HCT116 (cell line): ENCODE data around the gene GALNT15. TPM values are rescaled to one million over a fixed set of nuclear protein-coding genes. Genes with fewer than 3 reads are reported as not detected.

ENCODE experiments used
- ATAC-seq: fragments of 200-7000 bp; cut with Tn5 transposase; 2 replicates; pipeline ENCODE4 v1.9.1; 2020; ENCODE audit warnings: mild to moderate bottlenecking, moderate library complexity
- BruUV-seq: library from RNA; stranded (reverse); fragments of 400-500 nt; replicated peaks from 2 replicates; lab custom pipeline; 2021; lab: Mats Ljungman, UMichigan
- CTCF ChIA-PET: fragments of 300-600 bp; sonication (Branson Sonifier 250); formaldehyde crosslinking; loops from one replicate; lab custom pipeline; 2021; ENCODE audit warnings: antibody characterized with exemption; lab: Charles Lee
- POLR2A ChIA-PET: fragments of 300-600, 350-600 bp; sonication (Branson Sonifier 250); formaldehyde crosslinking; loops from one replicate; lab custom pipeline; 2021; ENCODE audit warnings: antibody characterized with exemption; lab: Charles Lee
- RAD21 ChIA-PET, 2 experiments: fragments of 300-600 bp; sonication (Branson Sonifier 250); formaldehyde crosslinking; loops; one replicate each; lab custom pipeline; 2023; ENCODE audit warnings: low total read pairs in 2 of 2; ENCODE audit not compliant: uncharacterized antibody in 2 of 2, unreplicated experiment in 2 of 2, low non-redundant PET in 1 of 2; lab: Charles Lee
- DNase-seq: peaks from one replicate; pipeline ENCODE4 v3.0.0-alpha.2; 2010; ENCODE audit warnings: low read depth, low spot score
- H2AFZ ChIP-seq: fragments of 200-600 bp; shearing (Covaris generic), sonication (generic); 2 replicates; pipeline ENCODE4 v1.6.1; 2017; ENCODE audit warnings: low read depth, mixed run types, mixed read lengths, antibody characterized with exemption, low read length; ENCODE audit not compliant: poor library complexity, severe bottlenecking
- H3K27ac ChIP-seq: 2 replicates; pipeline ENCODE4 v1.5.1; 2012; ENCODE audit warnings: low read depth, low read length
- H3K27me3 ChIP-seq: fragments of 200-600 bp; sonication (generic); 2 replicates; pipeline ENCODE4 v1.6.1; 2016; ENCODE audit warnings: mixed run types, low read length, mixed read lengths; ENCODE audit not compliant: insufficient read depth
- H3K36me3 ChIP-seq, 2 experiments: fragments of 200-500 bp in 1 of 2; fragments of 200-600 bp in 1 of 2; sonication (Bioruptor generic) in 1 of 2; sonication (generic) in 1 of 2; 2 replicates each; pipeline versions ENCODE4 v1.5.1 to v1.6.1; 2014 to 2016; ENCODE audit warnings: low read length in 2 of 2, inconsistent platforms in 1 of 2, mixed read lengths in 1 of 2, mixed run types in 1 of 2; ENCODE audit not compliant: insufficient read depth in 2 of 2, control insufficient read depth in 1 of 2
- H3K4me1 ChIP-seq, 2 experiments: fragments of 200-600 bp in 1 of 2; sonication (generic) in 1 of 2; 2 replicates each; pipeline versions ENCODE4 v1.5.1 to v1.6.1; 2012 to 2017; ENCODE audit warnings: low read length in 2 of 2, inconsistent platforms in 1 of 2, mild to moderate bottlenecking in 1 of 2, mixed read lengths in 1 of 2, mixed run types in 1 of 2, moderate library complexity in 1 of 2; ENCODE audit not compliant: insufficient read depth in 2 of 2, control insufficient read depth in 1 of 2
- H3K4me2 ChIP-seq: fragments of 200-600 bp; sonication (generic); 2 replicates; pipeline ENCODE4 v1.6.1; 2017; ENCODE audit warnings: mixed run types, low read length, mixed read lengths
- H3K4me3 ChIP-seq, 2 experiments: fragments of 200-600 bp in 1 of 2; sonication (generic) in 1 of 2; replicated peaks in 1 of 2; 2 replicates each; pipeline ENCODE4 v1.5.1; 2011 to 2016; ENCODE audit warnings: low read length in 2 of 2, control low read depth in 1 of 2, low read depth in 1 of 2, mild to moderate bottlenecking in 1 of 2, mixed read lengths in 1 of 2, mixed run types in 1 of 2
- H3K79me2 ChIP-seq: fragments of 200-600 bp; sonication (generic); 2 replicates; pipeline ENCODE4 v1.6.1; 2017; ENCODE audit warnings: mild to moderate bottlenecking, mixed run types, low read length, moderate library complexity, mixed read lengths; ENCODE audit not compliant: insufficient read depth
- H3K9ac ChIP-seq: fragments of 200-600 bp; sonication (generic); 2 replicates; pipeline ENCODE4 v1.6.1; 2016; ENCODE audit warnings: low read length, mixed read lengths
- H3K9me2 ChIP-seq: fragments of 200-600 bp; sonication (generic), shearing (Covaris generic); 2 replicates; pipeline ENCODE4 v1.6.1; 2017; ENCODE audit warnings: mixed run types, mild to moderate bottlenecking, moderate library complexity; ENCODE audit not compliant: insufficient read depth
- H3K9me3 ChIP-seq, 2 experiments: fragments of 200-500 bp in 1 of 2; fragments of 200-600 bp in 1 of 2; sonication (Bioruptor generic) in 1 of 2; sonication (generic) in 1 of 2; 2 replicates each; pipeline ENCODE4 v1.6.1; 2014 to 2017; ENCODE audit warnings: low read length in 2 of 2, mixed read lengths in 2 of 2, inconsistent platforms in 1 of 2, low read depth in 1 of 2, mild to moderate bottlenecking in 1 of 2, mixed run types in 1 of 2, moderate library complexity in 1 of 2; ENCODE audit not compliant: control insufficient read depth in 1 of 2, insufficient read depth in 1 of 2
- H4K20me1 ChIP-seq: fragments of 200-600 bp; sonication (generic), shearing (Covaris generic); 2 replicates; pipeline ENCODE4 v1.6.1; 2017; ENCODE audit warnings: mixed run types, mild to moderate bottlenecking, moderate library complexity; ENCODE audit not compliant: insufficient read depth
- CBX3 ChIP-seq: IDR thresholded peaks from 2 replicates; pipeline ENCODE4 v1.6.1; 2012; ENCODE audit warnings: low read depth
- CTCF ChIP-seq, 3 experiments: fragments of 200-600 bp in 1 of 3; sonication (generic) in 1 of 3; IDR thresholded peaks in 2 of 3; conservative IDR thresholded peaks in 1 of 3; 2 replicates each; pipeline ENCODE4 v1.5.1; 2012 to 2017; ENCODE audit warnings: low read depth in 2 of 3, low read length in 2 of 3, antibody characterized with exemption in 1 of 3, borderline replicate concordance in 1 of 3, control low read depth in 1 of 3, mild to moderate bottlenecking in 1 of 3, mixed read lengths in 1 of 3, mixed run types in 1 of 3, moderate library complexity in 1 of 3; ENCODE audit not compliant: insufficient read depth in 1 of 3
- EZH2 ChIP-seq: fragments of 200-600 bp; sonication (generic); IDR thresholded peaks from 2 replicates; pipeline ENCODE4 v1.6.1; 2017; ENCODE audit warnings: antibody characterized with exemption, mixed run types
- FOSL1 ChIP-seq: IDR thresholded peaks from 2 replicates; pipeline ENCODE4 v1.6.1; 2012; ENCODE audit warnings: low read depth
- MAX ChIP-seq: IDR thresholded peaks from 2 replicates; pipeline ENCODE4 v1.6.1; 2012
- POLR2AphosphoS5 ChIP-seq: IDR thresholded peaks from 2 replicates; pipeline ENCODE4 v1.6.1; 2011; ENCODE audit warnings: mild to moderate bottlenecking, low read depth, low read length, moderate library complexity
- SP1 ChIP-seq: IDR thresholded peaks from 2 replicates; pipeline ENCODE4 v1.6.1; 2012; ENCODE audit warnings: low read depth
- ZBTB33 ChIP-seq: IDR thresholded peaks from 2 replicates; pipeline ENCODE4 v1.6.1; 2011; ENCODE audit warnings: mild to moderate bottlenecking, low read length, moderate library complexity; ENCODE audit not compliant: insufficient replicate concordance; ENCODE audit errors: extremely low read depth
- ZFX ChIP-seq: fragments of 450-650 bp; IDR thresholded peaks from 2 replicates; pipeline ENCODE4 v1.6.1; 2017
- ZNF274 ChIP-seq: fragments of 200-500 bp; sonication (Bioruptor generic); IDR thresholded peaks from 2 replicates; pipeline ENCODE4 v1.6.1; 2014; ENCODE audit warnings: mild to moderate bottlenecking, low read depth, low read length, inconsistent platforms
- intact Hi-C: fragments of 100-400 bp; cut with micrococcal nuclease; formaldehyde crosslinking; loops from 2 replicates; pipeline ENCODE4 v1.10.0; 2022
- total RNA-seq: library from RNA; stranded (reverse); gene quantifications from one replicate; pipeline ENCODE4 v1.2.1, GENCODE V29; 2021; ENCODE audit not compliant: unreplicated experiment

GALNT15 gene
- total RNA-seq, 1 experiment from 2014 or later: 0.05 TPM

- ChIA-PET RAD21 (no interaction called here), POLR2A (no interaction called here), CTCF (no interaction called here)
- H3K9me3 ChIP-seq: no peaks in the 10 kb centered on the region
- H3K79me2 ChIP-seq: peaks cover 9% of the 10 kb centered on the region
- H3K9me2 ChIP-seq: no peaks in the 10 kb centered on the region
- intact Hi-C loops: no loop called here
- H3K4me2 ChIP-seq: no peak overlapping the region
- no peak overlapping the region for H2AFZ ChIP-seq
- no TSS peak for BruUV-seq
- H3K36me3 ChIP-seq: peaks cover 9 to 37% of the 10 kb centered on the region in 2 experiments; a peak in 3 of 4 replicates
- no peak for DNase-seq
- H3K9ac ChIP-seq: no peak overlapping the region
- no peaks in the 10 kb centered on the region for H3K27me3 ChIP-seq
- H3K4me1 ChIP-seq: no peaks in the 10 kb centered on the region
- no peak overlapping the region for H3K27ac ChIP-seq
- ATAC-seq: no peak
- no peak overlapping the region for H3K4me3 ChIP-seq
- no peaks in the 10 kb centered on the region for H4K20me1 ChIP-seq
- TF ChIP-seq ZNF274 (no peak), MAX (no peak), POLR2AphosphoS5 (no peak)
These were observed 99.4 kb downstream of the GALNT15 start for GRCh38 chr3:16273867-16274266.

- no peak overlapping the region for H3K9ac ChIP-seq
- ChIA-PET CTCF (interaction anchor here (1.2 kb wide), 1 partner anchor 13 kb away, joined by 3 read pairs; no protein-coding TSS in a partner anchor), RAD21 (no interaction called here), POLR2A (no interaction called here)
- no peak for ATAC-seq
- H3K9me3 ChIP-seq: no peaks in the 10 kb centered on the region
- intact Hi-C loops: no loop called here
- BruUV-seq: no TSS peak
- H4K20me1 ChIP-seq: no peaks in the 10 kb centered on the region
- no peaks in the 10 kb centered on the region for H3K27me3 ChIP-seq
- H3K4me1 ChIP-seq: no peaks in the 10 kb centered on the region
- H3K79me2 ChIP-seq: no peaks in the 10 kb centered on the region
- H2AFZ ChIP-seq: no peak overlapping the region
- peaks cover 8 to 13% of the 10 kb centered on the region in 2 experiments; a peak in 2 of 4 replicates for H3K36me3 ChIP-seq
- H3K27ac ChIP-seq: no peak overlapping the region
- no peak overlapping the region for H3K4me2 ChIP-seq
- no peak overlapping the region for H3K4me3 ChIP-seq
- DNase-seq: no peak
- TF ChIP-seq EZH2: no peak
- no peak for TF ChIP-seq CTCF (IDR thresholded peaks at IDR 0.05 in 2 of 3, conservative IDR thresholded peaks at IDR 0.05 in 1 of 3; ENCODE audit: borderline replicate concordance in 1 of 3, insufficient read depth in 1 of 3, low read depth in 2 of 3, low read length in 2 of 3)
- TF ChIP-seq ZBTB33: no peak
- no peak for TF ChIP-seq FOSL1
- no peak for TF ChIP-seq CBX3
- TF ChIP-seq ZFX: no peak
- TF ChIP-seq SP1: no peak
- H3K9me2 ChIP-seq: no peaks in the 10 kb centered on the region
These were observed 103.0 kb downstream of the GALNT15 start for GRCh38 chr3:16277471-16277870.
